Measurements from ENCODE around the gene CREG2. TPM values are rescaled to one million over a fixed set of nuclear protein-coding genes. Genes with fewer than 3 reads are reported as not detected.

Gene CREG2
- total RNA-seq, 2 experiments from 2014 or later = not detected

- intact Hi-C loops (cut with micrococcal nuclease) = no loop called here
- Mint-ChIP-seq H3K4me3 (no peak overlapping the region), H3K9me3 (no peaks in the 10 kb centered on the region), H3K4me1 (ENCODE audit: low read depth) (peaks cover 27% of the 10 kb centered on the region), H3K36me3 (no peaks in the 10 kb centered on the region), H3K27me3 (no peaks in the 10 kb centered on the region), H3K27ac (no peak overlapping the region)
- ChIA-PET POLR2A (no interaction called here), CTCF (interaction anchor here (1.4 kb wide), 1 partner anchor 22 kb away, joined by 5 read pairs; no protein-coding TSS in a partner anchor)
- DNase-seq = no peak
Measured at GRCh38 chr2:101364878-101365277, 22.4 kb downstream of the CREG2 start.

- no peak for DNase-seq
- H3K4me3 Mint-ChIP-seq = no peak overlapping the region
- ChIA-PET POLR2A (no interaction called here), CTCF (interaction anchor here (0.6 to 2.5 kb wide), 6 partner anchors 11 to 390 kb away, joined by 3 to 20 read pairs (median 5); partner anchors contain the start of gene CREG2)
- no peaks in the 10 kb centered on the region for H3K27me3 Mint-ChIP-seq
- H3K9me3 Mint-ChIP-seq = no peaks in the 10 kb centered on the region
- H3K36me3 Mint-ChIP-seq = no peaks in the 10 kb centered on the region
- intact Hi-C loops (cut with micrococcal nuclease) = no loop called here
- H3K4me1 Mint-ChIP-seq (ENCODE audit: low read depth) = peaks cover 29% of the 10 kb centered on the region
- H3K27ac Mint-ChIP-seq = no peak overlapping the region
Measured at GRCh38 chr2:101362777-101363176, 24.5 kb downstream of the CREG2 start.

GRCh38 chr2:101362316-101362715 lies 25.0 kb downstream of the CREG2 start:
- no peak overlapping the region for H3K4me3 Mint-ChIP-seq
- no peak for DNase-seq
- intact Hi-C loops (cut with micrococcal nuclease) = no loop called here
- CTCF ChIA-PET = interaction anchor here (1.0 to 2.5 kb wide), 5 partner anchors 12 to 56 kb away, joined by 3 to 20 read pairs (median 5); partner anchors contain the start of gene CREG2
- peaks cover 29% of the 10 kb centered on the region for H3K4me1 Mint-ChIP-seq (ENCODE audit: low read depth)
- POLR2A ChIA-PET = no interaction called here
- no peaks in the 10 kb centered on the region for H3K27me3 Mint-ChIP-seq
- H3K9me3 Mint-ChIP-seq = no peaks in the 10 kb centered on the region
- no peak overlapping the region for H3K27ac Mint-ChIP-seq
- no peaks in the 10 kb centered on the region for H3K36me3 Mint-ChIP-seq

GRCh38 chr2:101361522-101361921 lies 25.8 kb downstream of the CREG2 start:
- H3K27me3 Mint-ChIP-seq = no peaks in the 10 kb centered on the region
- H3K9me3 Mint-ChIP-seq = no peaks in the 10 kb centered on the region
- ChIA-PET POLR2A (no interaction called here), CTCF (interaction anchor here (0.6 to 2.5 kb wide), 5 partner anchors 12 to 112 kb away, joined by 3 to 20 read pairs (median 5); partner anchors contain the start of gene CREG2)
- peak; percentile 44 for DNase-seq
- no peak overlapping the region for H3K4me3 Mint-ChIP-seq
- H3K27ac Mint-ChIP-seq = no peak overlapping the region
- intact Hi-C loops (cut with micrococcal nuclease) = no loop called here
- peaks cover 29% of the 10 kb centered on the region for H3K4me1 Mint-ChIP-seq (ENCODE audit: low read depth)
- H3K36me3 Mint-ChIP-seq = no peaks in the 10 kb centered on the region

- POLR2A ChIA-PET = no interaction called here
- Mint-ChIP-seq H3K27ac (no peak overlapping the region), H3K9me3 (no peaks in the 10 kb centered on the region), H3K27me3 (no peaks in the 10 kb centered on the region), H3K4me3 (no peak overlapping the region), H3K36me3 (no peaks in the 10 kb centered on the region), H3K4me1 (ENCODE audit: low read depth) (peaks cover 31% of the 10 kb centered on the region)
- DNase-seq = no peak
- intact Hi-C loops (cut with micrococcal nuclease) = no loop called here
- CTCF ChIA-PET = interaction anchor here (0.6 to 2.5 kb wide), 4 partner anchors 19 to 112 kb away, joined by 3 to 20 read pairs (median 8); partner anchors contain the start of gene CREG2
Measured at GRCh38 chr2:101361121-101361520, 26.2 kb downstream of the CREG2 start.

- Mint-ChIP-seq H3K9me3 (no peaks in the 10 kb centered on the region), H3K4me3 (no peak overlapping the region), H3K36me3 (no peaks in the 10 kb centered on the region), H3K4me1 (ENCODE audit: low read depth) (peaks cover 31% of the 10 kb centered on the region), H3K27me3 (no peaks in the 10 kb centered on the region), H3K27ac (no peak overlapping the region)
- ChIA-PET CTCF (interaction anchor here (1.0 to 1.2 kb wide), 2 partner anchors 18 to 27 kb away, joined by 3 read pairs; partner anchors contain the start of gene CREG2), POLR2A (no interaction called here)
- DNase-seq = no peak
- intact Hi-C loops (cut with micrococcal nuclease) = no loop called here
Measured at GRCh38 chr2:101360232-101360631, 27.1 kb downstream of the CREG2 start.

- intact Hi-C loops (cut with micrococcal nuclease) = no loop called here
- H3K4me1 Mint-ChIP-seq (ENCODE audit: low read depth) = peaks cover 31% of the 10 kb centered on the region
- no peak overlapping the region for H3K4me3 Mint-ChIP-seq
- H3K27ac Mint-ChIP-seq = no peak overlapping the region
- no peaks in the 10 kb centered on the region for H3K9me3 Mint-ChIP-seq
- POLR2A ChIA-PET = no interaction called here
- CTCF ChIA-PET = interaction anchor here (1.0 kb wide), 1 partner anchor 17 kb away, joined by 3 read pairs; no protein-coding TSS in a partner anchor
- H3K36me3 Mint-ChIP-seq = no peaks in the 10 kb centered on the region
- H3K27me3 Mint-ChIP-seq = no peaks in the 10 kb centered on the region
- no peak for DNase-seq
Measured at GRCh38 chr2:101359410-101359954, 27.8 kb downstream of the CREG2 start.

- Mint-ChIP-seq H3K27ac (no peak overlapping the region), H3K9me3 (no peaks in the 10 kb centered on the region), H3K4me1 (ENCODE audit: low read depth) (peaks cover 28% of the 10 kb centered on the region), H3K4me3 (no peak overlapping the region), H3K36me3 (no peaks in the 10 kb centered on the region), H3K27me3 (no peaks in the 10 kb centered on the region)
- intact Hi-C loops (cut with micrococcal nuclease) = no loop called here
- POLR2A ChIA-PET = interaction anchor here (1.3 kb wide), 1 partner anchor 15 kb away, joined by 3 read pairs; no protein-coding TSS in a partner anchor
- CTCF ChIA-PET = interaction anchor here (1.9 kb wide), 1 partner anchor 15 kb away, joined by 5 read pairs; no protein-coding TSS in a partner anchor
- DNase-seq = no peak
Measured at GRCh38 chr2:101357376-101357775, 29.9 kb downstream of the CREG2 start.

GRCh38 chr2:101356521-101356920 lies 30.8 kb downstream of the CREG2 start:
- no peak overlapping the region for H3K4me3 Mint-ChIP-seq
- POLR2A ChIA-PET = no interaction called here
- no peaks in the 10 kb centered on the region for H3K27me3 Mint-ChIP-seq
- H3K4me1 Mint-ChIP-seq (ENCODE audit: low read depth) = peaks cover 20% of the 10 kb centered on the region
- CTCF ChIA-PET = no interaction called here
- H3K27ac Mint-ChIP-seq = no peak overlapping the region
- intact Hi-C loops (cut with micrococcal nuclease) = no loop called here
- DNase-seq = no peak
- no peaks in the 10 kb centered on the region for H3K36me3 Mint-ChIP-seq
- H3K9me3 Mint-ChIP-seq = no peaks in the 10 kb centered on the region

- no peak for DNase-seq
- Mint-ChIP-seq H3K27ac (no peak overlapping the region), H3K4me1 (ENCODE audit: low read depth) (peaks cover 15% of the 10 kb centered on the region), H3K27me3 (no peaks in the 10 kb centered on the region), H3K4me3 (no peak overlapping the region), H3K9me3 (no peaks in the 10 kb centered on the region), H3K36me3 (no peaks in the 10 kb centered on the region)
- intact Hi-C loops (cut with micrococcal nuclease) = no loop called here
- ChIA-PET CTCF (no interaction called here), POLR2A (no interaction called here)
Measured at GRCh38 chr2:101356055-101356454, 31.2 kb downstream of the CREG2 start.

- CTCF ChIA-PET = interaction anchor here (1.0 kb wide), 1 partner anchor 13 kb away, joined by 3 read pairs; no protein-coding TSS in a partner anchor
- H3K27ac Mint-ChIP-seq = no peak overlapping the region
- peaks cover 12% of the 10 kb centered on the region for H3K4me1 Mint-ChIP-seq (ENCODE audit: low read depth)
- no peaks in the 10 kb centered on the region for H3K27me3 Mint-ChIP-seq
- intact Hi-C loops (cut with micrococcal nuclease) = no loop called here
- POLR2A ChIA-PET = no interaction called here
- no peaks in the 10 kb centered on the region for H3K9me3 Mint-ChIP-seq
- no peak overlapping the region for H3K4me3 Mint-ChIP-seq
- H3K36me3 Mint-ChIP-seq = no peaks in the 10 kb centered on the region
- no peak for DNase-seq
Measured at GRCh38 chr2:101355401-101356054, 31.8 kb downstream of the CREG2 start.

- intact Hi-C loops (cut with micrococcal nuclease) = no loop called here
Measured at GRCh38 chr2:101354420-101355311, 32.6 kb downstream of the CREG2 start.

More at GRCh38 chr2:101354420-101355311, 32.6 kb downstream of the CREG2 start:
- ChIA-PET POLR2A (no interaction called here), CTCF (interaction anchor here (1.0 kb wide), 1 partner anchor 12 kb away, joined by 3 read pairs; no protein-coding TSS in a partner anchor)
- H3K4me1 Mint-ChIP-seq (ENCODE audit: low read depth) = peaks cover 8% of the 10 kb centered on the region
- H3K36me3 Mint-ChIP-seq = no peaks in the 10 kb centered on the region
- no peak for DNase-seq
- H3K27ac Mint-ChIP-seq = no peak overlapping the region
- H3K9me3 Mint-ChIP-seq = no peaks in the 10 kb centered on the region
- H3K27me3 Mint-ChIP-seq = no peaks in the 10 kb centered on the region
- H3K4me3 Mint-ChIP-seq = no peak overlapping the region

Data from activated CD4-positive, alpha-beta memory T cell treated with anti-CD3 and anti-CD28 coated beads for 36 hours (primary cell).